PC-3 (cell line): Measurements from ENCODE around the gene BCLAF3. TPM values are rescaled to one million over a fixed set of nuclear protein-coding genes. Genes with fewer than 3 reads are reported as not detected.
A peak's percentile ranks its signal among the peaks of the same experiment; 100 is the strongest.

ENCODE experiments used
- ATAC-seq: fragments of 200-7000 bp; cut with Tn5 transposase; 2 replicates; pipeline ENCODE4 v1.9.1; 2020; ENCODE audit warnings: mild to moderate bottlenecking, moderate library complexity
- BruUV-seq: library from RNA; stranded (reverse); fragments of 400-500 nt; replicated peaks from 2 replicates; lab custom pipeline; 2021; lab: Mats Ljungman, UMichigan
- CTCF ChIA-PET: fragments of 300-600 bp; sonication (Branson Sonifier 250); formaldehyde crosslinking; loops from one replicate; lab custom pipeline; 2022; ENCODE audit warnings: antibody characterized with exemption; lab: Charles Lee
- POLR2A ChIA-PET: fragments of 300-600 bp; sonication (Branson Sonifier 250); formaldehyde crosslinking; loops from one replicate; lab custom pipeline; 2022; ENCODE audit warnings: antibody characterized with exemption; ENCODE audit not compliant: unreplicated experiment; lab: Charles Lee
- DNase-seq: peaks from one replicate; pipeline ENCODE4 v3.0.0-alpha.2; 2015
- H2AFZ ChIP-seq: fragments of 300-600 bp; sonication (generic); 2 replicates; pipeline ENCODE4 v1.6.0; 2016; ENCODE audit warnings: antibody characterized with exemption, low read length
- H3F3A ChIP-seq: fragments of 300-600 bp; sonication (generic); one replicate; pipeline ENCODE4 v1.6.0; 2017; ENCODE audit warnings: antibody characterized with exemption, low read length, control low read depth, mild to moderate bottlenecking; ENCODE audit not compliant: unreplicated experiment
- H3K27ac ChIP-seq: fragments of 300-600 bp; sonication (generic); 2 replicates; pipeline ENCODE4 v1.5.1; 2016; ENCODE audit warnings: mild to moderate bottlenecking, low read length
- H3K27me3 ChIP-seq: fragments of 300-600 bp; sonication (generic); 2 replicates; pipeline ENCODE4 v1.6.1; 2016; ENCODE audit warnings: low read length, mixed read lengths
- H3K36me3 ChIP-seq: fragments of 300-600 bp; sonication (generic); 2 replicates; pipeline ENCODE4 v1.6.1; 2016; ENCODE audit warnings: low read depth, mixed run types, low read length, mixed read lengths
- H3K4me1 ChIP-seq: fragments of 300-600 bp; sonication (generic); 2 replicates; pipeline ENCODE4 v1.5.1; 2016; ENCODE audit warnings: low read length; ENCODE audit not compliant: insufficient read depth
- H3K4me2 ChIP-seq: fragments of 300-600 bp; sonication (generic); 2 replicates; pipeline ENCODE4 v1.6.0; 2016; ENCODE audit warnings: low read length
- H3K4me3 ChIP-seq: fragments of 300-600 bp; sonication (generic); 2 replicates; pipeline ENCODE4 v1.5.1; 2016; ENCODE audit warnings: mild to moderate bottlenecking, low read length, mixed read lengths
- H3K79me2 ChIP-seq: fragments of 300-600 bp; sonication (generic); 2 replicates; pipeline ENCODE4 v1.6.1; 2017; ENCODE audit warnings: low read length, mixed read lengths
- H3K9ac ChIP-seq: fragments of 300-600 bp; sonication (generic); 2 replicates; pipeline ENCODE4 v1.6.0; 2016; ENCODE audit warnings: mild to moderate bottlenecking, low read length
- H3K9me2 ChIP-seq: fragments of 300-600 bp; sonication (generic); replicated peaks from 2 replicates; pipeline ENCODE4 v1.6.1; 2016; ENCODE audit warnings: mixed run types, low read length, mixed read lengths
- H3K9me3 ChIP-seq: fragments of 300-600 bp; sonication (generic); 2 replicates; pipeline ENCODE4 v1.6.1; 2016; ENCODE audit warnings: low read length, mixed read lengths
- H4K20me1 ChIP-seq: fragments of 300-600 bp; sonication (generic); 2 replicates; pipeline ENCODE4 v1.6.1; 2016; ENCODE audit warnings: low read length, mixed read lengths
- EZH2 ChIP-seq: fragments of 300-600 bp; sonication (generic); IDR thresholded peaks from one replicate; pipeline ENCODE4 v1.6.1; 2017; ENCODE audit warnings: antibody characterized with exemption, mild to moderate bottlenecking, low read length; ENCODE audit not compliant: unreplicated experiment
- EZH2phosphoT487 ChIP-seq: fragments of 300-600 bp; sonication (generic); IDR thresholded peaks from 2 replicates; pipeline ENCODE4 v1.6.1; 2018; ENCODE audit warnings: mild to moderate bottlenecking, antibody characterized with exemption, low read length, borderline replicate concordance
- intact Hi-C: fragments of 100-400 bp; cut with micrococcal nuclease; formaldehyde crosslinking; loops from 2 replicates; pipeline ENCODE4 v1.9.0; 2023
- total RNA-seq: library from RNA; depleted of rRNA; stranded (reverse); fragments of >200 nt; gene quantifications from 2 replicates; pipeline ENCODE4 v1.2.3, GENCODE V29; 2014
- TF ChIP-seq, protein P1 (sequence below): fragments of 300-600 bp; sonication (generic); conservative IDR thresholded peaks from 2 replicates; pipeline ENCODE4 v1.5.1; 2017; ENCODE audit warnings: antibody characterized with exemption, low read depth, mild to moderate bottlenecking, low read length

BCLAF3 gene
- total RNA-seq, 1 experiment from 2014 or later, result 6.9 TPM

GRCh38 chrX:20037186-20037585, 46.3 kb upstream of the BCLAF3 start:
- TF ChIP-seq EZH2 (no peak), EZH2phosphoT487 (no peak)
- TF ChIP-seq, protein P1, sequence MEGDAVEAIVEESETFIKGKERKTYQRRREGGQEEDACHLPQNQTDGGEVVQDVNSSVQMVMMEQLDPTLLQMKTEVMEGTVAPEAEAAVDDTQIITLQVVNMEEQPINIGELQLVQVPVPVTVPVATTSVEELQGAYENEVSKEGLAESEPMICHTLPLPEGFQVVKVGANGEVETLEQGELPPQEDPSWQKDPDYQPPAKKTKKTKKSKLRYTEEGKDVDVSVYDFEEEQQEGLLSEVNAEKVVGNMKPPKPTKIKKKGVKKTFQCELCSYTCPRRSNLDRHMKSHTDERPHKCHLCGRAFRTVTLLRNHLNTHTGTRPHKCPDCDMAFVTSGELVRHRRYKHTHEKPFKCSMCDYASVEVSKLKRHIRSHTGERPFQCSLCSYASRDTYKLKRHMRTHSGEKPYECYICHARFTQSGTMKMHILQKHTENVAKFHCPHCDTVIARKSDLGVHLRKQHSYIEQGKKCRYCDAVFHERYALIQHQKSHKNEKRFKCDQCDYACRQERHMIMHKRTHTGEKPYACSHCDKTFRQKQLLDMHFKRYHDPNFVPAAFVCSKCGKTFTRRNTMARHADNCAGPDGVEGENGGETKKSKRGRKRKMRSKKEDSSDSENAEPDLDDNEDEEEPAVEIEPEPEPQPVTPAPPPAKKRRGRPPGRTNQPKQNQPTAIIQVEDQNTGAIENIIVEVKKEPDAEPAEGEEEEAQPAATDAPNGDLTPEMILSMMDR, result no peak
- ATAC-seq, result no peak
- Histone ChIP-seq H3K27me3 (no peaks in the 10 kb centered on the region), H3K4me3 (no peak overlapping the region), H4K20me1 (no peaks in the 10 kb centered on the region), H3K4me2 (no peak overlapping the region), H3K9me3 (no peaks in the 10 kb centered on the region), H3K79me2 (no peaks in the 10 kb centered on the region), H3K9me2 (no peaks in the 10 kb centered on the region), H3F3A (no peaks in the 10 kb centered on the region), H3K36me3 (no peaks in the 10 kb centered on the region), H3K9ac (no peak overlapping the region), H2AFZ (no peak overlapping the region), H3K27ac (no peak overlapping the region), H3K4me1 (peaks cover 6% of the 10 kb centered on the region; the same call in 1 of the 2 replicates)
- ChIA-PET POLR2A (no interaction called here), CTCF (no interaction called here)
- no TSS peak for BruUV-seq
- intact Hi-C loops, result no loop called here
- DNase-seq, result no peak

- H3K79me2 ChIP-seq, result no peaks in the 10 kb centered on the region
- H3K9me2 ChIP-seq, result no peaks in the 10 kb centered on the region
- no peak overlapping the region for H3K4me2 ChIP-seq
- H3K9ac ChIP-seq, result no peak overlapping the region
- H3F3A ChIP-seq, result no peaks in the 10 kb centered on the region
- ATAC-seq, result no peak
- H3K4me1 ChIP-seq, result peaks cover 20% of the 10 kb centered on the region
- no peak for DNase-seq
- H3K27ac ChIP-seq, result no peak overlapping the region
- no peaks in the 10 kb centered on the region for H4K20me1 ChIP-seq
- H3K9me3 ChIP-seq, result no peaks in the 10 kb centered on the region
- H3K36me3 ChIP-seq, result no peaks in the 10 kb centered on the region
- POLR2A ChIA-PET, result no interaction called here
- H3K27me3 ChIP-seq, result no peaks in the 10 kb centered on the region
- BruUV-seq, result no TSS peak
- intact Hi-C loops, result no loop called here
- CTCF ChIA-PET, result no interaction called here
- TF ChIP-seq EZH2 (no peak), EZH2phosphoT487 (no peak)
- TF ChIP-seq, protein P1, result no peak
- no peak overlapping the region for H3K4me3 ChIP-seq
- H2AFZ ChIP-seq, result no peak overlapping the region
Measured at GRCh38 chrX:20032201-20032600, 41.3 kb upstream of the BCLAF3 start.

- TF ChIP-seq, protein P1, result no peak
- no peak for TF ChIP-seq EZH2
- no peak for TF ChIP-seq EZH2phosphoT487
- Histone ChIP-seq H3F3A (no peaks in the 10 kb centered on the region), H3K27ac (peak overlapping the region; percentile 64), H3K27me3 (no peaks in the 10 kb centered on the region), H2AFZ (peak overlapping the region; percentile 39), H3K4me3 (peak overlapping the region; percentile 22; the same call in 1 of the 2 replicates), H3K9me2 (no peaks in the 10 kb centered on the region), H3K4me2 (peak overlapping the region; percentile 61), H3K9me3 (no peaks in the 10 kb centered on the region), H3K9ac (no peak overlapping the region), H3K36me3 (no peaks in the 10 kb centered on the region), H4K20me1 (no peaks in the 10 kb centered on the region), H3K79me2 (no peaks in the 10 kb centered on the region), H3K4me1 (peaks cover 31% of the 10 kb centered on the region)
- ChIA-PET POLR2A (interaction anchor here (0.6 kb wide), 2 partner anchors 23 to 112 kb away, joined by 3 to 4 read pairs; no protein-coding TSS in a partner anchor), CTCF (interaction anchor here (0.9 kb wide), 1 partner anchor 124 kb away, joined by 13 read pairs; no protein-coding TSS in a partner anchor)
- DNase-seq (peak; percentile 88), ATAC-seq (peak; percentile 94)
- BruUV-seq, result no TSS peak
- intact Hi-C loops, result no loop called here
Measured at GRCh38 chrX:20029728-20030127, 38.9 kb upstream of the BCLAF3 start.
